Endothelial cell of umbilical vein (primary cell): ENCODE results near the gene ZFPM1. TPM values are rescaled to one million over a fixed set of nuclear protein-coding genes. Genes with fewer than 3 reads are reported as not detected.
A peak's percentile ranks its signal among the peaks of the same experiment; 100 is the strongest.

Experiments used
- BruUV-seq: library from RNA; stranded (reverse); fragments of 400-500 nt; replicated peaks from 2 replicates; lab custom pipeline; 2021; lab: Mats Ljungman, UMichigan
- CTCF ChIA-PET: fragments of 300-600, 350-600 bp; sonication (Branson Sonifier 250); formaldehyde crosslinking; loops from one replicate; lab custom pipeline; 2021; ENCODE audit warnings: antibody characterized with exemption, inconsistent platforms; lab: Charles Lee
- POLR2A ChIA-PET: fragments of 300-600, 350-600 bp; sonication (Branson Sonifier 250); formaldehyde crosslinking; loops from one replicate; lab custom pipeline; 2021; ENCODE audit warnings: antibody characterized with exemption, inconsistent platforms; lab: Charles Lee
- DNase-seq: peaks from one replicate; pipeline ENCODE4 v3.0.0-alpha.2; 2011; ENCODE audit warnings: low read depth, low spot score
- FAIRE-seq: peaks from 2 replicates; lab custom pipeline; 2011; peaks lifted over from hg19 to GRCh38; lab: Jason Lieb, UNC
- H2AFZ ChIP-seq: 2 replicates; pipeline ENCODE4 v1.6.0; 2012; ENCODE audit warnings: low read depth, low read length, control low read depth, inconsistent platforms
- H3K27ac ChIP-seq: 2 replicates; pipeline ENCODE4 v1.5.1; 2011; ENCODE audit warnings: low read depth, mild to moderate bottlenecking, control low read depth, low read length, moderate library complexity; ENCODE audit not compliant: insufficient read depth
- H3K27me3 ChIP-seq, 2 experiments: 2 replicates each; pipeline versions ENCODE4 v1.6.0 to v1.6.1; 2011; ENCODE audit warnings: low read length in 2 of 2, mixed read lengths in 1 of 2; ENCODE audit not compliant: control insufficient read depth in 2 of 2, insufficient read depth in 2 of 2
- H3K36me3 ChIP-seq, 2 experiments: 2 replicates in 1 of 2; 3 replicates in 1 of 2; pipeline ENCODE4 v1.5.1; 2011; ENCODE audit warnings: low read length in 2 of 2, mild to moderate bottlenecking in 1 of 2, moderate library complexity in 1 of 2; ENCODE audit not compliant: control insufficient read depth in 2 of 2, insufficient read depth in 2 of 2; ENCODE audit errors: extremely low read depth in 1 of 2
- H3K4me1 ChIP-seq: 3 replicates; pipeline ENCODE4 v1.5.1; 2011; ENCODE audit warnings: mild to moderate bottlenecking, low read length; ENCODE audit not compliant: control insufficient read depth, insufficient read depth; ENCODE audit errors: extremely low read depth
- H3K4me2 ChIP-seq: 2 replicates; pipeline ENCODE4 v1.6.1; 2011; ENCODE audit warnings: low read length, control low read depth, mixed read lengths; ENCODE audit not compliant: insufficient read depth
- H3K4me3 ChIP-seq, 3 experiments: fragments of 200-600 bp in 1 of 3; sonication (generic), shearing (Covaris generic) in 1 of 3; replicated peaks in 1 of 3; 2 replicates each; pipeline ENCODE4 v1.5.1; 2011 to 2016; ENCODE audit warnings: control low read depth in 3 of 3, low read length in 3 of 3, mild to moderate bottlenecking in 2 of 3, inconsistent platforms in 1 of 3, low read depth in 1 of 3, moderate library complexity in 1 of 3; ENCODE audit not compliant: insufficient read depth in 1 of 3
- H3K79me2 ChIP-seq: 2 replicates; pipeline ENCODE4 v1.6.0; 2012; ENCODE audit warnings: low read length, inconsistent platforms; ENCODE audit not compliant: control insufficient read depth, insufficient read depth
- H3K9ac ChIP-seq: replicated peaks from 2 replicates; pipeline ENCODE3; 2011; ENCODE audit warnings: low read length, control low read depth; ENCODE audit not compliant: insufficient read depth; ENCODE audit errors: extremely low read depth
- H3K9me1 ChIP-seq: replicated peaks from 3 replicates; pipeline ENCODE4 v1.6.0; 2011; ENCODE audit warnings: mild to moderate bottlenecking, low read length; ENCODE audit not compliant: control insufficient read depth, insufficient read depth; ENCODE audit errors: extremely low read depth
- H3K9me3 ChIP-seq: replicated peaks from 2 replicates; pipeline ENCODE4 v1.5.1; 2012; ENCODE audit warnings: low read length, inconsistent platforms; ENCODE audit not compliant: control insufficient read depth, insufficient read depth
- H4K20me1 ChIP-seq: replicated peaks from 2 replicates; pipeline ENCODE3; 2011; ENCODE audit warnings: mild to moderate bottlenecking, low read length; ENCODE audit not compliant: control insufficient read depth, insufficient read depth; ENCODE audit errors: extremely low read depth
- EZH2 ChIP-seq: IDR thresholded peaks from 2 replicates; pipeline ENCODE4 v1.6.1; 2012; ENCODE audit warnings: borderline replicate concordance, low read depth, mild to moderate bottlenecking, moderate library complexity, low read length, inconsistent platforms; ENCODE audit not compliant: severe bottlenecking
- FOS ChIP-seq: IDR thresholded peaks from 2 replicates; pipeline ENCODE4 v1.6.1; 2011; ENCODE audit warnings: mild to moderate bottlenecking, low read length, moderate library complexity, borderline replicate concordance; ENCODE audit not compliant: insufficient read depth
- GATA2 ChIP-seq: IDR thresholded peaks from 2 replicates; pipeline ENCODE4 v1.7.0; 2011; ENCODE audit warnings: low read depth, mild to moderate bottlenecking, moderate library complexity, mixed read lengths, low read length; ENCODE audit not compliant: insufficient read length, insufficient read depth
- JUN ChIP-seq: IDR thresholded peaks from 2 replicates; pipeline ENCODE4 v1.6.1; 2011; ENCODE audit warnings: borderline replicate concordance, low read depth; ENCODE audit not compliant: insufficient read length, insufficient read depth
- MYC ChIP-seq: IDR thresholded peaks from one replicate; pipeline ENCODE4 v1.6.1; 2011; ENCODE audit warnings: mild to moderate bottlenecking, low read depth, low read length
- POLR2A ChIP-seq: IDR thresholded peaks from 2 replicates; pipeline ENCODE4 v1.6.1; 2012; ENCODE audit warnings: low read depth, mild to moderate bottlenecking, control low read depth, low read length
- POLR2AphosphoS5 ChIP-seq: IDR thresholded peaks from 2 replicates; pipeline ENCODE4 v1.6.1; 2012; ENCODE audit warnings: low read depth, mild to moderate bottlenecking, control low read depth, low read length, moderate library complexity; ENCODE audit not compliant: insufficient read depth
- dilution Hi-C: fragments of 300-500 bp; cut with MboI; formaldehyde crosslinking; loops from one replicate; pipeline ENCODE4 v1.15.0; 2019; ENCODE audit warnings: low sequenced_read_pairs; ENCODE audit not compliant: extremely low pct_ligation_motif_present
- intact Hi-C: fragments of 100-400 bp; cut with micrococcal nuclease; formaldehyde crosslinking; loops from one replicate; pipeline ENCODE4 v1.10.0; 2022
- polyA plus RNA-seq, 4 experiments: library from polyadenylated mRNA; depleted of rRNA in 3 of 4; stranded (reverse) in 3 of 4; unstranded in 1 of 4; fragments of >200 nt; gene quantifications; 2 replicates each; pipeline versions ENCODE4 v1.2.1 to v1.2.3, GENCODE V29; 2011 to 2012; ENCODE audit warnings: missing spikeins in 1 of 4
- total RNA-seq: library from RNA; stranded (reverse); gene quantifications from 2 replicates; pipeline ENCODE4 v1.2.3, GENCODE V29; 2021
- TF ChIP-seq, protein P1 (sequence below): IDR thresholded peaks from 2 replicates; pipeline ENCODE4 v1.6.1; 2011; ENCODE audit not compliant: insufficient read depth, insufficient read length
- TF ChIP-seq, protein P2 (sequence below), 2 donors: IDR thresholded peaks; 1 replicate in 1 of 2; 2 replicates in 1 of 2; pipeline ENCODE4 v1.5.1; 2011; ENCODE audit warnings: low read length in 2 of 2, mild to moderate bottlenecking in 2 of 2, moderate library complexity in 2 of 2, control low read depth in 1 of 2, inconsistent platforms in 1 of 2, low read depth in 1 of 2; ENCODE audit not compliant: insufficient read depth in 1 of 2; ENCODE audit errors: extremely low read depth in 1 of 2

Gene ZFPM1
- total and polyA plus RNA-seq, 2 donors (not counting 3 experiments of a cell fraction or from before 2014, with no cell fraction given) = 0.37 to 7.5 TPM

DNA sequence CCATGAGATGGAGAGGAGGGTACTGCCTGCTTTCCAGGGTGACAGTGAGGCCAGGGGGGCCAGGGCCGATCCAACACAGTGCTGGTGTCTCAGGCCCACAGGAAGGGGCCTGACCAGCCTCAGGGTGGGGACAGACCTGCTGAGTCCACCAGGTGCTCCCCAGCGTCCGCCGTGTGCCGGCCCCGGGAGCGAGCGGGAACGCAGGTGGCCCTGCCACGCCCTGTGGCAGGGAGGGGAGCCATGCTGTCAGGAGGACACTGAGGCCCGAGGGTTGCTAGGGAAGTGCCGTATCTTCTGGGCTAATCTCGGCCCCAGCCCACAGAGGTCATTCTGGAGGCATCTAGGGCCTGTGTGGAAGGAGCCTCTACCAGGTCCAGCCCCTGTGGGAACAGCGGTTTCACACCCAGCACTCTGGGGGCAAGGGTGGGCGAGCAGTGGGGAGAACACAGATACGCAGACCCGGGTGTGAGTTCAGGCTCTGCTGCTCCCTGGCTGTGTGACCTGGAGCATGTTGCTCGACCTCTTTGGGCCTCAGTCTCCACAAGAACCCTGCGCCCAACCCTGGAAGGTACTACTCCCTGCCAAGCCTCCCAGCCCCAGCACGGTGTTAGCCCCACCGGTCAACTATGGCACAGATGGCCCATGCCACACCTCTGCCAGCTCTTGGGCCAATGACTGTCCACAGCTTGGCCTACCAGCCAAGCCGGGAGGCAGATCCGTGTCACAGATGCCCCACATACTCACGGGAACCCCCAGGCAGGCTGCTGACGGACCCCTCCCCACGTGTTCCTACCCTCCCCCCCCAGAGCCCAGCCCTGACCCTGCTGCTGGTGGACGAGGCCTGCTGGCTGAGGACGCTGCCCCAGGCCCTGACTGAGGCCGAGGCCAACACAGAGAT is 73.2 kb downstream of the ZFPM1 start:
- H3K27me3 ChIP-seq = no peaks in the 10 kb centered on the region
- H3K36me3 ChIP-seq = no peaks in the 10 kb centered on the region
- CTCF ChIA-PET = interaction anchor here (1.0 to 1.9 kb wide), 6 partner anchors 29 to 87 kb away, joined by 3 to 18 read pairs (median 4); no protein-coding TSS in a partner anchor
- H3K79me2 ChIP-seq = no peaks in the 10 kb centered on the region
- H3K9me3 ChIP-seq = no peaks in the 10 kb centered on the region
- DNase-seq = no peak
- POLR2A ChIA-PET = interaction anchor here (0.7 kb wide), 1 partner anchor 843 kb away, joined by 3 read pairs; no protein-coding TSS in a partner anchor
- H3K9me1 ChIP-seq = no peaks in the 10 kb centered on the region
- H3K4me2 ChIP-seq = no peak overlapping the region
- FAIRE-seq = no peak
- no peak overlapping the region for H3K9ac ChIP-seq
- H2AFZ ChIP-seq = no peak overlapping the region
- H3K4me1 ChIP-seq = peaks cover 20% of the 10 kb centered on the region
- H3K27ac ChIP-seq = peak overlapping the region; percentile 10
- dilution Hi-C loops = no loop called here
- no TSS peak for BruUV-seq
- H3K4me3 ChIP-seq = no peak overlapping the region
- intact Hi-C loops = loop anchor here (2.0 kb wide), 2 partner anchors 37 to 73 kb away; partner anchors contain the start of gene ZFPM1
- TF ChIP-seq GATA2 = no peak
- TF ChIP-seq EZH2 = no peak
- TF ChIP-seq, protein P1, sequence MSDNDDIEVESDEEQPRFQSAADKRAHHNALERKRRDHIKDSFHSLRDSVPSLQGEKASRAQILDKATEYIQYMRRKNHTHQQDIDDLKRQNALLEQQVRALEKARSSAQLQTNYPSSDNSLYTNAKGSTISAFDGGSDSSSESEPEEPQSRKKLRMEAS = no peak
- TF ChIP-seq FOS = no peak
- no peak for TF ChIP-seq JUN
- TF ChIP-seq MYC = no peak
- TF ChIP-seq POLR2AphosphoS5 = no peak
- TF ChIP-seq, protein P2, sequence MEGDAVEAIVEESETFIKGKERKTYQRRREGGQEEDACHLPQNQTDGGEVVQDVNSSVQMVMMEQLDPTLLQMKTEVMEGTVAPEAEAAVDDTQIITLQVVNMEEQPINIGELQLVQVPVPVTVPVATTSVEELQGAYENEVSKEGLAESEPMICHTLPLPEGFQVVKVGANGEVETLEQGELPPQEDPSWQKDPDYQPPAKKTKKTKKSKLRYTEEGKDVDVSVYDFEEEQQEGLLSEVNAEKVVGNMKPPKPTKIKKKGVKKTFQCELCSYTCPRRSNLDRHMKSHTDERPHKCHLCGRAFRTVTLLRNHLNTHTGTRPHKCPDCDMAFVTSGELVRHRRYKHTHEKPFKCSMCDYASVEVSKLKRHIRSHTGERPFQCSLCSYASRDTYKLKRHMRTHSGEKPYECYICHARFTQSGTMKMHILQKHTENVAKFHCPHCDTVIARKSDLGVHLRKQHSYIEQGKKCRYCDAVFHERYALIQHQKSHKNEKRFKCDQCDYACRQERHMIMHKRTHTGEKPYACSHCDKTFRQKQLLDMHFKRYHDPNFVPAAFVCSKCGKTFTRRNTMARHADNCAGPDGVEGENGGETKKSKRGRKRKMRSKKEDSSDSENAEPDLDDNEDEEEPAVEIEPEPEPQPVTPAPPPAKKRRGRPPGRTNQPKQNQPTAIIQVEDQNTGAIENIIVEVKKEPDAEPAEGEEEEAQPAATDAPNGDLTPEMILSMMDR (IDR thresholded peaks at IDR 0.05; ENCODE audit: extremely low read depth in 1 of 2, insufficient read depth in 1 of 2, low read depth in 1 of 2, low read length in 2 of 2) = no peak
- no peak for TF ChIP-seq POLR2A
- no peaks in the 10 kb centered on the region for H4K20me1 ChIP-seq
